ENCODE measurements around the gene YEATS2. TPM values are rescaled to one million over a fixed set of nuclear protein-coding genes. Genes with fewer than 3 reads are reported as not detected.

YEATS2 gene
- total RNA-seq, 1 experiment from 2014 or later: 34.5 TPM

GRCh38 chr3:183809270-183809669, 111.7 kb downstream of the YEATS2 start:
- H3K27me3 ChIP-seq (replicated peaks; ENCODE audit: control insufficient read depth, insufficient read depth, low read length): no peaks in the 10 kb centered on the region
- no peak for TF ChIP-seq CTCF (IDR thresholded peaks at IDR 0.05; ENCODE audit: insufficient read depth in 1 of 2, low read depth in 1 of 2, low read length in 1 of 2, severe bottlenecking in 1 of 2, unreplicated experiment in 1 of 2)
- Mint-ChIP-seq H3K4me1 (ENCODE audit: low read depth, unreplicated experiment) (no peaks in the 10 kb centered on the region), H3K9me3 (ENCODE audit: unreplicated experiment) (no peaks in the 10 kb centered on the region), H3K4me3 (ENCODE audit: unreplicated experiment) (no peak overlapping the region), H3K36me3 (ENCODE audit: insufficient read depth, unreplicated experiment) (peaks cover 56% of the 10 kb centered on the region), H3K27ac (ENCODE audit: unreplicated experiment) (no peak overlapping the region), H3K27me3 (ENCODE audit: insufficient read depth, unreplicated experiment) (no peaks in the 10 kb centered on the region)
- no peaks in the 10 kb centered on the region for H3K4me1 ChIP-seq
- ChIA-PET CTCF (no interaction called here), POLR2A (interaction anchor here (0.5 kb wide), 1 partner anchor 75 kb away, joined by 9 read pairs; no protein-coding TSS in a partner anchor)
- no peak for DNase-seq
- peaks cover 5% of the 10 kb centered on the region for H3K36me3 ChIP-seq (ENCODE audit: control insufficient read depth, insufficient read depth, low read length)
- no TSS peak for BruUV-seq (replicated peaks)
- no peak overlapping the region for H3K4me3 ChIP-seq (ENCODE audit: low read depth, low read length)
- intact Hi-C loops (cut with micrococcal nuclease; ENCODE audit: unreplicated experiment): no loop called here
- no peaks in the 10 kb centered on the region for H3K9me3 ChIP-seq

- no peak overlapping the region for H3K4me3 Mint-ChIP-seq (ENCODE audit: unreplicated experiment)
- no peaks in the 10 kb centered on the region for H3K27me3 ChIP-seq (replicated peaks; ENCODE audit: control insufficient read depth, insufficient read depth, low read length)
- no peaks in the 10 kb centered on the region for H3K4me1 Mint-ChIP-seq (ENCODE audit: low read depth, unreplicated experiment)
- intact Hi-C loops (cut with micrococcal nuclease; ENCODE audit: unreplicated experiment): loop anchor here (1.0 kb wide), 1 partner anchor 21 kb away; no protein-coding TSS in a partner anchor
- no peak overlapping the region for H3K4me3 ChIP-seq (ENCODE audit: low read depth, low read length)
- no peak for TF ChIP-seq CTCF (IDR thresholded peaks at IDR 0.05; ENCODE audit: insufficient read depth in 1 of 2, low read depth in 1 of 2, low read length in 1 of 2, severe bottlenecking in 1 of 2, unreplicated experiment in 1 of 2)
- no peaks in the 10 kb centered on the region for H3K9me3 Mint-ChIP-seq (ENCODE audit: unreplicated experiment)
- ChIA-PET POLR2A (no interaction called here), CTCF (no interaction called here)
- no peak for DNase-seq
- no peaks in the 10 kb centered on the region for H3K4me1 ChIP-seq
- H3K36me3 Mint-ChIP-seq (ENCODE audit: insufficient read depth, unreplicated experiment): peaks cover 55% of the 10 kb centered on the region
- H3K9me3 ChIP-seq: no peaks in the 10 kb centered on the region
- no TSS peak for BruUV-seq (replicated peaks)
- no peak overlapping the region for H3K27ac Mint-ChIP-seq (ENCODE audit: unreplicated experiment)
- no peaks in the 10 kb centered on the region for H3K27me3 Mint-ChIP-seq (ENCODE audit: insufficient read depth, unreplicated experiment)
- peaks cover 5% of the 10 kb centered on the region for H3K36me3 ChIP-seq (ENCODE audit: control insufficient read depth, insufficient read depth, low read length)
These were observed 113.3 kb downstream of the YEATS2 start for GRCh38 chr3:183810643-183811594.

GRCh38 chr3:183811638-183812037, 114.0 kb downstream of the YEATS2 start:
- no peak for DNase-seq
- no peaks in the 10 kb centered on the region for H3K27me3 Mint-ChIP-seq (ENCODE audit: insufficient read depth, unreplicated experiment)
- CTCF ChIA-PET: no interaction called here
- no TSS peak for BruUV-seq (replicated peaks)
- Histone ChIP-seq H3K4me3 (ENCODE audit: low read depth, low read length) (no peak overlapping the region), H3K4me1 (no peaks in the 10 kb centered on the region), H3K36me3 (ENCODE audit: control insufficient read depth, insufficient read depth, low read length) (peaks cover 4% of the 10 kb centered on the region), H3K27me3 (replicated peaks; ENCODE audit: control insufficient read depth, insufficient read depth, low read length) (no peaks in the 10 kb centered on the region), H3K9me3 (no peaks in the 10 kb centered on the region)
- POLR2A ChIA-PET: no interaction called here
- peaks cover 53% of the 10 kb centered on the region for H3K36me3 Mint-ChIP-seq (ENCODE audit: insufficient read depth, unreplicated experiment)
- no peaks in the 10 kb centered on the region for H3K9me3 Mint-ChIP-seq (ENCODE audit: unreplicated experiment)
- no peak overlapping the region for H3K4me3 Mint-ChIP-seq (ENCODE audit: unreplicated experiment)
- H3K4me1 Mint-ChIP-seq (ENCODE audit: low read depth, unreplicated experiment): no peaks in the 10 kb centered on the region
- intact Hi-C loops (cut with micrococcal nuclease; ENCODE audit: unreplicated experiment): no loop called here
- no peak for TF ChIP-seq CTCF (IDR thresholded peaks at IDR 0.05; ENCODE audit: insufficient read depth in 1 of 2, low read depth in 1 of 2, low read length in 1 of 2, severe bottlenecking in 1 of 2, unreplicated experiment in 1 of 2)
- no peak overlapping the region for H3K27ac Mint-ChIP-seq (ENCODE audit: unreplicated experiment)

Measured in Caco-2 (cell line).